Middle frontal gyrus (tissue), 1 donor: ENCODE results near the gene PRKAR1B.

Experiments used
- DNase-seq: peaks from one replicate; pipeline ENCODE4 v3.0.0-alpha.2; 2015; ENCODE audit warnings: low spot score; ENCODE audit errors: extremely low spot score

Gene PRKAR1B

DNA sequence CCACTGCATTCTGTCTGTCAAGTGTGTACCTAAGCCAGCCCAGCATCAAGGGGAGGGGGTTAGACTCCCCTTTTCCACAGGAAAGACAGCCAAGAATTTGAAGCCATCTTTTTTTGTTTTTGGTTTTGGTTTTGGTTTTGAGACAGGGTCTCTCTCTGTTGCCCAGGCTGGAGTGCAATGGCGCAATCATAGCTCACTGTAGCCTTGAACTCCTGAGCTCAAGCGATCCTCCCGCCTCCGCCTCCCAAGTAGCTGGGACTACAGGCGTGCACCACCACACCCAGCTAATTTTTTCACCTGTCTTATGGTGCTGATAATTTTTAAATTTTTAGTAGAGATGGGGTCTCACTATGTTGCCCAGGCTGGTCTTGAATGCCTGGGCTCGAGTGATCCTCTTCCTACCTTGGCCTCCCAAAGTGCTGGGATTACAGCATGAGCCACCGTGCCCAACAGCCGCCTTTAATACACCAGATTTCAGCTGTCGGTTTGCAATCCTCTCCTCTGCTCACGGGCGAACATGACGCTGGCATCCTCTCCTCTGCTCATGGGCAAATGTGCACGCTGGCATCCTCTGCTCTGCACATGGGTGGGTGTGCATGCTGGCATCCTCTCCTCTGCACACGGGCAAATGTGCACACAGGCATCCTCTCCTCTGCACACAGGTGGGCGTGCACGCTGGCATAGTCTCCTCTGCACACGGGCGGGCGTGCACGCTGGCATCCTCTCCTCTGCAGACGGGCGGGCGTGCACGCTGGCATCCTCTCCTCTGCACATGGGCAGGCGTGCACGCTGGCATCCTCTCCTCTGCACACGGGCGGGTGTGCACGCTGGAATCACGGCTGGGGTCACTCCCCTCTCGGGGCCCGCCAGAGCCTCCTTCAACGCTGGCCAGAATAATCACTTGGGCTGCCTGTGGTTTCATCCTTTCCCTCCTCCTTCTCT lies 151.4 kb downstream of the PRKAR1B start:
- DNase-seq = no peak

DNA sequence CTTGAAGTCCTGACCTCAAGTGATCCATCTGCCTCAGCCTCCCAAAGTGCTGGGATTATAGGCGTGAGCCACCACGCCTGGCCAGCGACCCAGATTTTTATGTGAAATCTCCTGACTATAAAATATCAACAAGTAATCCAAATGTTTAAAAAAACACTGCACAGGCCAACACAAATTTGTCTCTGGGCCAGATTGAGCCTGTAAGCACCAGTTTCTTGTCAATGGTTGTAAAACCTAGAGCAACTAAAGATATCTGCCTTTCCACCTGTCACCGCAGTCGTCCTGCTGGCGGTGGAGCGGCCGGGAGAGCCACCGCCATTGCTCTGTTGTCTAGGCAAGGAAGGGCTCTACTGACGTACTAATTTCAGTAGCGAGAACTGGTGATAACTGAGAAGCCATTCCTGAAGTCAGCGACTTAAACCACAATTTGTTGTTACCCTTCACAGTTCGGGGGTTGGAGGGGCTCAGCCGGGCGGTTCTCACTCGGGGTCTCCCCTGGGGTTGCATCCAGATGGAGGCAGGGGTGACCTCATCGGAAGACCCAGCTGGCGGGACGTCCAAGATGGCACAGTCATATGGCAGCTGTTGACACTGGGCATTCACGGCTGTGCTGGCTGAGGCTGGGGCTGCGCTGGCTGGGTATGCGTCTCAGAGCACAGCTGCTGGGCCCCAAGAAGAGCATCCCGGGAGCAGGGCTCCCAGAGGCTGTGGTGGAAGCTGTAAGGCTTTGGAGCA lies 152.3 kb downstream of the PRKAR1B start:
- no peak for DNase-seq

DNA sequence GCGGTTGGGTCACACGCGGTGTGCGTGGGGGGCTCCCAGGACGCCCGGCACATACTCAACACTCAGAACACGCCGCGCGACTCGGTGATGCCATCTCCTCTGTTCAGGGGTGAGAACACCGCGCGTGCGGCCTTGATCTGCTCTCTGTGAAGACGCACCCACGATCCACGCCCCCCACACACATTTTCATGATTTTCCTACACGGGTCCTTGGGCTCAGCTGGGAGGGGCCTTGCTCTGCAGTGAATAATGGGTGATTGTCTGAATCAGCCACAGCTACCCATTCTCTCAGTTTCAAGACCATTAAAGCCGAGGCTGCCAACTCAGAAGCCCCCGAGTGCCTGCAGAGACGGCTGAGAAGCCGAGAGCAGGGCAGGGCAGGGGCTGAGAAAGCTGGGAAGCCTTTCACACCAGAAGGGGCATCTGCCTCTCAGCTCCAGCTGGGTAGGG lies 153.1 kb downstream of the PRKAR1B start:
- DNase-seq = no peak

DNA sequence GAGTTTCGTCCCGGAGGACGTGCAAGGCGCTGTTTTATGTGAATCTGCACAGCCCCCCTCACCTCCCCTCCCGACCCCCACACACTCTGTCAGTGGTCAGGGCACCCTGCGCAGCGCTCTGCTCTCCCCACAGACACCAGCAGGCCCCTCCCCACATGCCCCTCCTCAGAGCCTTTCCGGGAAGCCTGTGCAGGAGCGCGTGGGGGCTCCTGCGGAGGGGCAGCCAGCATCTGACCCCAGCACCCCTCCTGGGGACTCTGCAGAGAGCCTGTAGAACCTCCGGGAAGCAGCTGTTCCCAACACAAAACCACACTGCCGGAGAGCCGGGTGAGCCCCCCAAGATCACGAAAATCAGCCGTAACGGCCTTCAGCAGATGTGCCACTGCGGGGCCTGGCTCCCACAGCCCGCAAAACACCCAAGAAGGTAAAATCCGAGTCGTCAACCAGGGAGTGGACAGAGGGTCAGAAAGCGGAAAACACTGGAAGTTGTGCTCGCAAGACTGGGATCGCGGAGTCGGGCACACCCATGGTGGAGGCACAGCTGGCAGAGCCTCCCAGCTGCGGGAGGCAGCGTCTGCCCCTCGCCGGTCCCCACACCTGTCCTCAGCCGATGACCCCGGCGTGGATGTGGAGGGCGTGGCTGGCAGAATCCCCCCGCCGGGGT lies 153.7 kb downstream of the PRKAR1B start:
- no peak for DNase-seq

DNA sequence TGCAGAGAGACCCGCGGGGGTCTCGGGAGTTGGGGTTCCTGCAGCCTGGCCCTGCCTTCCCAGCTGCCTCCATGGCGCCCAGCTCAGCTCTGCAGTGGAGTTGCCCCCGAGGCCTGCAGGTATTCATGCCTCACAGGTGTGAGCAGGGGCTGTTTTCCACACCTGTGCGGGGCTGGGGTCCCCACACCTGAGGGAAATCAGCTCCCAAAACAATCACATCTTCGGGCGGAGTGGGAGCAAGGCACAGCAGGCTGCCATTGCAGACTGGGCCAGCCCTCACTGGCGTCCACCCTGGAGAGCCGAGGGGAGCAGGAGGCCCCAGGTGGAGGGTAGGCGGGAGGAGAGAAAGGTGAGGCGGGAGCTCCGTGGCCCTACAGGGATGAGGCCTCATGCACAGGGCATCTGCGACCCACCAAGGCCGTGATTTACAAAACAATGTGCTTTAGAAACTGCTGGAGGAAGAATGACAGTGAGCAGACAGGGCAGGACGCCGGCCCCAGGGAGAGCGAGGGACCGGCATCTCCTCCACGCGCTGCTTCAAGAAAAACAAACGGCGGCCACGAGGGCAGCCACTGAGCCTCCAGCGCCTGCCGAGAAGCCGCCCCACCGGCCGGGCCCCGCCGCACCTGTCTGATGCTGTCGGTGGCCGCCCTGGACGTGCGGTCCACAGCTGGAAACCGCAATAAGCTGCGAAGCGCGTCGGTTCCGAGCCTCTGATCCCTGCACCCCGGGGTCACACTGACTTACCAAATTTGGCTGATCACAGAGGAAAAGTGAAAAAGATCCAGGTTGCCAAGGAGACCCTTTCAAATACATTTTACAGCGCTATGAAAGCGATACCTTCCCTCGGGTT lies 154.4 kb downstream of the PRKAR1B start:
- no peak for DNase-seq

DNA sequence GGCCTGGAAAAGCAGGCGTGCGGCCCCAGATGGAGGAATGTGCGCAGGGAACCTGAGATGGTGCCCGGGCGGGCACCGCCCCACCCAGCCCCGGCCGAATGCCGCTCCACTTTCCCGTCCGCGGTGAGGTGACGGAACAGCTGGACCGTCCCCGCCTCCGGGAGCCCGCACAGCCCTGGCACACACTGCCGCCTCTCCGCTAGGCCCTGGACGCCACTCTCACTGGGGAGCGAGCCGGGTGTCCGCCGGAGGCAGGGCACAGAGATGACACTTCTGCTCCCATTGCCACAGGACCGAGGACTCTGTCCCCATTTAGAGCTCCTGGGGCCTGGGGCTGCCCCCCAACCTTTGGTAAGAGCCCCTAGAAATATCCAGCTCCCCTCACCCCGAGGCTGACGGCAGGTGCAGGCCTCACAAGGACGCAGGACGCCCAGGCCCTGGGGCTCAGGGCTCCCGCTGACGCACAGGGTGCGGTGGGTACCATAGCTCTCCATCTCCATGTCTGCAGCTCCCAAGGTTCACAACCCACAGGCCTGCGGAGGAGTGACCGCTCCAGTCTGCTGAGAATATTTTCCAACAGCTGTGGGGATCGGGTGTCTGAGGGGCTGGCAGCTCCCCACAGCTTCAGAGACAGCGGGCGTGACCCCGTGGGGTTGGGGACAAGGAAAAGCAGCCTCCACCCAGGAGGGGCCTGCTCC lies 155.2 kb downstream of the PRKAR1B start:
- DNase-seq = no peak

DNA sequence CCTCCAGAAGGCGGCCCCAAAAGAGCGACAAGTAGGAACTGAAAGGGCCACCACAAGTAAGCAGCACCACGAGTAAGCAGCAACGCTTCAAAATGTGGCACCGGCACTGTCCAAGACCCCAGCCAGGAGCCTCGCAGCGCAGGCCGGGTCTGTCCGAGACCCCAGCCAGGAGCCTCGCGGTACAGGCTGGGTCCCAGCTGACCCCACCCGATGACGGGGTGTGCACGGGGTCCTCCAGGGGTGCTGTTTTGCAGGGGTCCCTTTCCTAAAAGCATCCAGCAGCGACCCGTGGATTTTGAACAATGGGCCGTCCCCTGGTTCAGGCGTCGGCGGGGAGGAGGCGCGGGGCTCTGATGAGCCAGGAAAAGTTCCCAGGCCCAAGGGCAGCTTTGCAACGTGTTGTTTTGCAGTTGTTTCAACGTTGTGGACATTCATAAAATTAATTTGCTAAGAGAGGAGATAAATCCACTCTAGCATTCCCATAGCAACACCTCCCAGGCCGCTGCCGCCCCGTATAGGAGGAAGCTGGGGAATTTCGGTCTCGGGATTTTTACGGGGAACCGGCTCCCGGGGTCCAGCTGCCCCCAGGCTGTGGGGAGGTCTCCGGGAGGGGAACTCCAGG lies 155.9 kb downstream of the PRKAR1B start:
- DNase-seq = no peak

DNA sequence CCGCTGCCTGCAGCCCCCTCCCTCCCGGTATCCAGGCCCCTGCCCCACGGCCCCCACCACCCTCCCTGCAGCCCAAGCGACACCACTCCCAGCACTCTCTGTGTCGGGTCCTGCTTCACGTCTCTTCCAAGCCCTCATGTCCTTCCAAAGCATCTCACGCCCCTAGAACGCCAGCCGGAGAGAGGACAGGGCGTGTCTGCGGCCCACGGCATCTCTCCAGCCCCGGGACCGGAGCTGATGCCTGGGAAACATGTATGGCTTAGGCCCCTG lies 156.3 kb downstream of the PRKAR1B start:
- DNase-seq = no peak

DNA sequence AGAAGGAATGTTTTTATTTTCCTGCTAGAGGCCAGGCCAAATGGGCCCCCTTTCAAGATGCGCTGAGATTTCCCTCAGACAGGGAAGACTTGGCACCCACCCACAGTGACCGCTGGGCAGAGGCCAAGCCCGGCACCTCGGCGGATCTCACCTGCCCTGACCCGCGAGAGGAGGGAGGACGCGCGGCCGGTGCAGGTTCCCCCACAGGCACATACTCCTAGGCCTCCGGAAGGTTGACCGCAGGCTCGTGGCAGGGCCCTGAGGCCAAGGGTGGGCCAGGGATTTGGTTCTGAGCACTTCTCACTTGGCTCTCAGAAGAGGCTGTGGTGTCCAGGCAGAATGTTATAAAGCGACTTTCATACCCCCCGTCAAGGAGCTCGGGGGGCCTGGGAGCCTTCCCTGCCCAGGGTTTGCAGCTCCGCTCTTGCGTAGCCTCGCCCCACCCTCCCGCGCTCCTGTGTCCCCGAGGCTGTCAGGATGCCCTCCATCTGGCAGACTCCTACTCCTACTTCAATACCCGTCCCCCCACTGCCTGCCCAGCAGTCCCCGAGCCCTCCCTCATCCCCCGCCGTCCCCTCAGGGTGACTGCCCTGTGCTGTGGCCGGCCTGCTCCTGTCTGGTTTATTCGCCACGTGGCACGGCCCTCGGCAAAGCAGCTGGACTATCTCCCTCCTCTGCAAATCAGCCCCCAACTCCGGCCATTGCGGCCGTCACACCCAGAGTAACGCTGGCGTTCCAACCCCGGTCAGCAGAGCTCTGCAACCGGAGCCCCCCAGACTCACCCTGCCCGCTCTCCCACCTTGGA lies 156.9 kb downstream of the PRKAR1B start:
- no peak for DNase-seq

DNA sequence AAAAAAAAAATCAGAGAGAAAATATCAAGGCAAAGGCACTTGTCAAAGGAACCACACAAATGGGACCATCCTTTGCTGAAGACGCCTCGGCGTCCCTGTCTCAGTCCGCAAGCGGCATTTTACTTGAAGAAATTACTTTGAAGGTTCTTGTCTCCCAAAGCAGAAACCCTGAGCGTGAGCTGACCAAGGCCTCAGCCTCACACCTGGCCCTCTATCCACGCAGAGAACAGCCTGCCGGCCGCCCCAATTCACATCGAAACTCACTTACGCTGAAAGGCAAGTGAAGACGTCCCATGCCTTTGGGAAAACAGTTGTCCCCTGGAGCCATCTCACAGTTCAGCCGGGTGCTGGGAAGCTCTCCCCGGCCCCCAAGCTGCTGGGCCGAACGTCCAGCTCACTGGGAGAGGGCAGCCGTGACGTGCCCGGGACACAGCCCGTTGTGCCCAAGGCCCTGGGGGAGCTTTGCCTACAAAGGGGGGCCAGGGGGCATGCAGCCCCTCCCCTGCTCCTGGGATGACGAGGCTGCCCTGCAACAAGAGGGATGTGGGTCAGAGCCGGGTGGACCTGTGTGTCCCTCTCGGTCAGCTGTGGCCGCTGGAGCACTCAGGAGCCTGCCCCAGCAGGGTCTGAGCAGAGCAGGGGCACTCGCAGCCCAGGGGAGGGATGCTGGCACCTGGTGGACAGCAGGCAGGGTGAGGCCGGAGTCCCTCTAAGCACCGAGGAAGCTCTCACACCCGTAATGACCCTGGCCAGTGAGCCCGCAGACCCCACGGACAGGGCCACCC lies 157.8 kb downstream of the PRKAR1B start:
- no peak for DNase-seq

DNA sequence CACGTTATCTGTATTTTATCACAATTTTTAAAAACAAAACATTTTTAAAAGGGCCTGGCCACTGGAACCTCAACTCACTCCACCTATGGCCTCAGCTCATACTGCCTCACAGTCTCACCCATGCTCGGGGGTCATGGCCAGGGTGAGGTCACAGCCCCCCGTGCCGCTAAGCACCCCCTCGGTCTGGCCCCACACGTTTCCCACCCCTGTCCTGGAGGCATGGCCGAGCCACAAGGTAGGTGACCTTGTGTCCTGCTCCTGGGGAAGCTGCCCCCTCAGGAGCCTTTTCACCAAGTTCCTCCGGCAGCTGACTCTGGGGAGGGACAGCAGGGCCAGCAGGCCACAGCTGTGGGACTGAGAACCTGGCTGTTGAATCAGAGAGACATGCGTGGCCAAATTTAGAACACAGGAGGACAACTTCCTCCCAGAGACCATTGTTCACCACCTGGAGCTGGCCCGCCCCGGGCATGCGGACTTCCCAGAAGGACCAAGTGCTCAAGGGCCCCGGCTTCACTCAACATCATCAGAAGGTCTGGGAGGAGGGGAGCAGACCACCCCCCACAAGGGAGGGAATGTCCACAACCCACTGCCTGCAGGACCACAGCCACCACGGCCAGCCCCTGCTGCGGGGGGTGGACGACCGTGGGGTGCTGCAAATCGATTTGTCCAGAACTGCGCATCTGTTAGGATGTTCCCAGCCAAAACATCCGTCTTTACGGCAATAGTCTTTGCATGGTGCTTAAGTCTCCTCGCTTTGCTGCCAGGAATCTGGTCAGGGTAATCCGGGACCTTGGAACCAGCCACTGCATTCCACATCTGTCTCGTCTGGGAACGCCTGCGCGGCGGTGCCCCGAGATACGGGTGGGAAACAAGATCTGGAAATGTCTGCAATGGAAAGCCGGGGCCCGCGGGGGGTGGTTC lies 158.8 kb downstream of the PRKAR1B start:
- DNase-seq = no peak

DNA sequence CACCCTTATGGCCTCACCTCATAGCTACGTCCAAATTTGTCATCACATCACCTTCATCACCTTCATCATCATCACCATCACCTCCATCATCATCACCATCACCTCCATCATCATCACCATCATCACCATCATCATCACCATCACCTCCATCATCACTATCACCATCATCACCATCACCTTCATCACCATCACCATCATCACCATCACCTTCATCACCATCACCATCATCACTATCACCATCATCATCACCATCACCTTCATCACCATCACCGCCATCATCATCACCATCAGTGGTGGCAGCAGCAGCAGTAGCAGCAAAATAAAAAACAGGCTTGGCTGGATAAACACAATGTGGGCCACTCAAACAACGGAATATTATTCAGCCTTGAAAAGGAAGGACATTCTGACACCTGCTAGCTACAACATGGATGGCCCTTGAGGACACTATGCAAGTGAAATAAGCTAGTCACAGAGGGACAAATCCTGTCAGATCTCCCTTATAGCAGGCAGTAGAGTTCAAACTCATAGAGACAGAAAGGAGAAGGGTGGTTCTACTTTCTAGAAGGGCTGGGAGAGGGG lies 159.7 kb downstream of the PRKAR1B start:
- no peak for DNase-seq

DNA sequence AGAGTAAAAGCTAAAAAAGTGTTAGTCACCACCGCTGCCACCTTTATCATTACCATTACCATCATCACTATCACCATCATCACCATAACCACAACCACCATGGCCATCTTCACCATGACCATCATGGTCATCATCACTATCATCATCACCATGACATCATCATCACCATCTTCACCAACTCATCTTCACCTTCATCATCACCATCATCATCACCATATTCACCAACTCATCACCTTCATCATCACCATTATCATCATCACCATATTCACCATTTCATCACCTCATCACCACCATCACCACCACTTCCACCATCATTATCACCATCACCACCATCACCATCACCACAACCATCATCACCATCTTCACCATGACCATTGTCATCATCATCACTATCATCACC lies 161.0 kb downstream of the PRKAR1B start:
- no peak for DNase-seq

DNA sequence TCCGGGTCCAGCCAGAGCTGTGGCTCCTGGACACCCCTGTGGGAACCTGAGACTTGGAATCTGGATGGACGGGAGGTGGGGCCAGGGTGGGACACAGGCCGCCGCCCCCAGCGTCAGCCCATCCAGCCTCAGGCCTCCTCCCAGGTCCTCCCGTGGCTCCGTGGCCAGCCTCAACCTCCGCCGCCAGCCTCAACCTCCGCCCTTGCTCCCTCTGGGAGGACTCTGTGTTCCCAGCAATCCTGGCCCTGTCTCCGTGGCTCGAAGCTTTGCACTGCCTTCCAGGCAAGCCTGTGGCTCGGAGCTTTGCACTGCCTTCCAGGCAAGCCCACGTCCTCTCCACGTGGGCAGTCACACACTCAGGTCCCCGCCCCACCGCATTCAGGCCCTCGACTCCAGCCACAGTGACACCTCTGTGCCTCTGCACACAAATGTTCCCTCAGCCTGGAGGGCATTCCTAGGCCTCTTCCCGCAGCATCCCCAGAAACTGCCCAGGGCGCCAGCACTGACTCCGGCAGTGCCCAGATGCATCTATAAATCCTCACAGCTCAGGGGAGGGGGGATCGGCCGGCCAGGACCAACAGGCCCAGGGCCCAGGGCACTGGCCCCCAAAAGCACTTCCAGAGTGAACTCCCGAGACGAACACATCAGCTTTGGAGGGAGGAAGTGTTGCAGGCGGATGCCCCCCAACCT lies 162.8 kb downstream of the PRKAR1B start:
- DNase-seq = no peak

DNA sequence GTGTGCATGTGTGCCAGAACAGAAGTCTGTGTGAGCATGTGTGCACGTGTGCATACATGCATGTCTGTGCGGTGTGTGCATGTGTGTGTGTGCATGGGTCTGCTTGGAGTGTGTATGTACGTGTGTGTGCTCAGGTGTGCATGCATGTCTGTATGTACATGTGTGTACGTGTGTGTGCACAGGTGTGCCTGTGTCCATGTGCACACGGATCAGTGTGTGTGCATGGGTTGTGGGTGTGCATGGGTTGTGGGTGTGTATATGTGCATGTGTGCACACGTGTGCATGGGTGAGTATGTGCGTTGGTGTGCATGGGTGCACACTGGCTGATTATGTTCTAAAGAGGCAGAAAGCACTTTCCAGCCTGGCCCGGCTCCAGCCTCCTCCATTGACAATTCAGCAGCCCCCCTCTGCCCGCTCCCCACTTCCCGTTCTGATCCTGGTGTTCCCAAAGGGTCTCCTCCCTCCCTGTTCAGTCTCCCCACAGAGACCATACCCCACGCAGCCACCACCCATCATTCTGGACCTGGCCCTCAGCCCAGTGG lies 163.4 kb downstream of the PRKAR1B start:
- DNase-seq = no peak
